Cerebellar cortex (tissue), 1 donor: ENCODE results near the gene TUBGCP2.

ENCODE experiments used
- DNase-seq: peaks from one replicate; pipeline ENCODE4 v3.0.0-alpha.2; 2015; ENCODE audit warnings: low spot score

The TUBGCP2 gene

DNA sequence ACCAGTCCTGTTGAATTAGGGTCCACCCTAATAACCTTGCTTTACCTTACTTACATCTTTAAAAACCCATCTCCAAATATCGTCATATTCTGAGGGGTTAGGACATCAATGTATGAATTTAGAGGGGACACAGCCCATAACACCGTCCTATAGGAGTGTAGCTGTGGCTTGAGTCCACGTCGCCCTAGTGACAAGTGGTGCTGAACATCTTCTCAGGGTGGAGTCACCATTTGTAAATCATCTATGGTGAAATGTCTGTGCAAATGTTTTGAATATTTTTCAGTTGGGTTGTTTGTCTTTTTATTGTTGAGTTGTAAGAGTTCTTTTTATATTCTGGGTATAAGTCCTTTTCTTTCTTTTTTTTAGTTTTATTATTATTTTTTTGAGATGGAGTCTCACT lies 33.3 kb upstream of the TUBGCP2 start:
- DNase-seq, result no peak

DNA sequence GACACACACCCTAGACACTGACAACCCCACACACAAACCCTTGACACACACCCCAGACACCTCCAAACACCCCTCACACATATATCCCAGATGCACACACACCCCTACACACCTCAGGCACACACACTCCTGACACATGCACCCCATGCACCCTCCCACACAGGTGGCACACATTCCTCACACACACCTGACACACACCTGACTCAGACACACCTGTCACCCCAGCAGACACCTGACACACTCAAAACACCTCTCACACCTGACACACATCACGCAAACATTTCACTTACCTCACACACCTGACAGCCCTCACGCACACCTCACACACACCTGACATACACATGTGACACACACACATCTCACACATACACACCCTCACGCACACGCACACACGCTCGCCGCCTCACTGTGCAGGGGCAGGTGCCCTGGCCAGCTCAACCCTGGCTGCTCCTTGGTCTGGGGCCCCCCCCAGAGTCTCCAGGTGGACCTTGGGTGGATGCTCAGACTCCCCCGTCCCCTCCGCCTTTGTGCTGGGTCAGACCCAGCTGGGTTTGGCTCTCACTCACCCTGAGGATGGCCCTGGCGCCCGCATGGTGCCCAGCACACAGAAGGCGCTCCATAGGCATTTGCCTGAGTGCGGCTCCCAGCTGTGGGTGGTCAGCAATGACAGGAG lies 31.2 kb upstream of the TUBGCP2 start:
- no peak for DNase-seq

DNA sequence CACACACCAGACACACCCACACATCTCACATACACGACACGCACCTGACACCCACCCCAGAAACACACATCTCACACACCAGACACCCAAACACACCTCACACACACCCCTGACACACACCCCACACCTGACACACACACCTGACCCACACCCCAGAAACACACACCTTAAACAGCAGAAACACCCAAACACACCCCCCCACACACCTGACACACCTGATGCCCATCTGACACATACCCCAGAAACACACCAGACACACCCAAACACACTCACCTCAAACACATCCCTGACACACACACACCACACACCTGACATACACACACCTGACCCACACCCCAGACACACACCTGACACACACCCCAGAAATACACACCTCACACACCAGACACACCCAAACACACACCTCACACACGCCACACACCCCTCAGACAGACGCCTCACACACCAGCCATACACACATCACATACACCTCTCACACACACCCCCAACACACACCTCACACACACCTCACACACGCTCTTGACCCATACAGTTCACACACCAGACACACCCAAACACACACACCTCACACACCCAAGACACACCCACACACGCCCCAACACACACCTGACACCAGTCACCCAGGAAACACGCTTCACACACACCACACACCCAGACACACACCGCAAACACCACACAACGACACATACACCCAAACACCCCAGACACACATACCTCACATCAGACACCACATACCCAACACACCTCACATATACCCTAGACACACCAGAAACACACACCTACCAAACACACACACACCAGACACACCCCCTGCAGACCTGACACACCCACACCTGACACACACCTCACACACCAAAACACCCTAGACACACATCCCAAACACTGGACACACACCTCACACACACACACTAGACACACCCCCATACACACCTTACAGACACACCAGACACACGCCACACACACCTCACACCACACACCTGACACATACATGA lies 29.7 kb upstream of the TUBGCP2 start:
- DNase-seq, result no peak

DNA sequence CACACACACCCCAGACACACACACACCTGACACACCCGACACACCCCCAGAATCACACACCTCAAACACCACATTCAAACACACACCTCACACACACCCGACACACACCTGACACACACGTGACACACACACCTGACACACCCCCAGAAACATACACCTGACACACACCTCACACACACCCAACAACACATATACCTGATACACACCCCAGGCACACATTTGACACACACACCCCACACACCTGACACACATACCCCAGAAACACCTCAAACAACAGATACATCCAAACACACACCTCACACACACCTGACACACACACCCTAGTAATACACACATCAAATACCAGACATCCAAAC lies 28.7 kb upstream of the TUBGCP2 start:
- DNase-seq, result no peak

DNA sequence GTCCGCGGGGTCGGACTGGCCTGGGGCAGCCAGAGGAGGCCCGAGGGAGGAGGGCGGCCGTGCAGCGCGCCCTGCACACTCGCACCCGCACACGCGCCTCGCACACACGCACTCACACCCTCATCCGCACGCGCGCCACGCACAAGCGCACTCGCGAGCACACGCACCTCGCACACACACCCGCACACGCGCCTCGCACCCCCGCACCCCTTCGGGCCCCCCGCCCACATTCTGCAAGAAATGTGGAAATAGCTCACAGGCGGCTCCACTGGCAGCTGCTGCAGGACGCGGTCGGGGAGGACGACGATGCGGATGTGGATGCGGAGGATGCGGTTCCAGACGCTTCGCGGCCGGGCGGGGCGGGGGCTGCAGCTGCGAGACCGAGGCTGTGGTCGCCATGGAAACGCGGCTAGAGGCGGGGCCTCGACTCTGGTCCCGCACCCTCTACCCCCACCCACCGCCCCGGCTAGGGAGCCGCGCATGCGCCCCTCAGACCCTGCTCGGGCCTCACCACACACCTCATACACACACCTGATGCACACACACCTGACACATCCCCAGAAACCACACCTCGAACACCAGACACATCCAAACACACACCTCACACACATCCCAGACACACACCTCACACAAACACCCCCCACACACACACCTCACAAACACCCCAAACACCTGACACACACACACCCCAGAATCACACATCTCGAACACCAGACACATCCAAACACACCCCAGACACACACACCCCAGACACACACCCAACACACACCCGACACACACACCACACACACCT lies 28.1 kb upstream of the TUBGCP2 start, which contains the start of gene CALY:
Gene CALY (minus strand): TSS at position 320 of the 793 bp plus-strand sequence. CDS start 7,907 bp downstream, outside the sequence.
- DNase-seq, result peak; percentile 73

DNA sequence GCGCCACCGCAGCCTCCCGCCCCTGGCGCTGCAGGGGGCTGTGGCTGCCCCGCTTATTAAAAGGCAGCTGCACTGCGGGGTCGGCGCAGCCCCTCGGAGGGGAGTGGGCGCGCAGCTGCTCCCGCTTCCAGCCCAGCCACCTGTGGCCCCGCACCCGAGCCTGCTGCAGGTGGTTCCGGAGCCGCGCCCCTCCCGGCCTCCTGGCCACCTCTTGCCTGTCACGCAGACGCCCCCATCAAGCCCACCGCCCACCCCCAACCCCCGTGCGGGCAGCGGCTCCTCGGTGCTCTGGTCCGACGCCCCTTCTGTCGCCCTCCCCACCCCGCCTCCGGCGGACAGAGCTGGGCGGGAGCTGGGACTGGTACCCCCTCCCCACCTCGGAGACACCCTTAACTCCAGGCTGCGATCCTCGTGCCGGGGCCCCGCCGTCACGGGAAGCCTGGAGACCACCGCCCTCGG lies 27.5 kb upstream of the TUBGCP2 start:
- DNase-seq, result no peak

DNA sequence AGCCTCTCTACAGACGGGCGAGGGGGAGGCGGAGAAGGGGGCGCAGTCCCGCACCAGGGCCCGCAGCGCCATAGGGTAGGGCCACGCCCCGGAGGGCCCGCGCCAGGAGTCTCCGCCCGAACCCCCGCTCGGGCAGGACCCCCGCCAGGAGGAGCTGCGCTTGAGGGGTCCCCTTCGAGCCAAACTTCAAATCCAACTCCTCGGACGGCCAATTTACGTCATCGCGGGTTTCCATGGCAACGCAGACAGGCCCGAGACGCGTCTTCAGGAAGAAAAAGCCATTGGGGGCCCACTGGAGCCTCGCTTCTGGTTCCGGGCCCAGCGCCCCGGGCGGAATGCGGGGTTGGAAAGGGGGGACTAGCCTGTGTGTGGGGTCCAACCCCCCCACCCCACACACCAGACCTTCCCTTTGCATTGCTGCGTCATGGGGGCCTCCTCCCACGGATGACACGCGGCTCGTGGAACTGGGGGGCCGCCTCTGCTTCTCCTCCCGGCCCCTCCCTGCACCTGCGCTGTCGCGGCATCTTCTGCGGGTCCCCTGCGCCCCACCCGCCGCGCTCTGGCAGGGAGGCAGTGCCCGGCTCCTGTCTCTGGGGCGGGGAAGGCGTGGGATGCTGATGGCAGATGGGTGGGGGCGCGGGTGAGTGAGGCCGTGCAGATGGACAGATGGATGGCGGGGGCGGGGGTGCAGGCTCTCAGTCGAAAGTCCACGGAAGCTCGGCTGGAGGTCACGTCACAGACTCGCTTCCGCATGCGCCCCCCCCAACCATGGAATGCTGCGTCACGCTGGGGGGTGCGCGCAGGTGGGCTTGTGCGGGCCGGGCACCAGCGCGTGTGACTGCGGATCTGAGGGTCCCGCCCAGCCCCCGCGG lies 26.8 kb upstream of the TUBGCP2 start:
- DNase-seq, result peak; percentile 70

DNA sequence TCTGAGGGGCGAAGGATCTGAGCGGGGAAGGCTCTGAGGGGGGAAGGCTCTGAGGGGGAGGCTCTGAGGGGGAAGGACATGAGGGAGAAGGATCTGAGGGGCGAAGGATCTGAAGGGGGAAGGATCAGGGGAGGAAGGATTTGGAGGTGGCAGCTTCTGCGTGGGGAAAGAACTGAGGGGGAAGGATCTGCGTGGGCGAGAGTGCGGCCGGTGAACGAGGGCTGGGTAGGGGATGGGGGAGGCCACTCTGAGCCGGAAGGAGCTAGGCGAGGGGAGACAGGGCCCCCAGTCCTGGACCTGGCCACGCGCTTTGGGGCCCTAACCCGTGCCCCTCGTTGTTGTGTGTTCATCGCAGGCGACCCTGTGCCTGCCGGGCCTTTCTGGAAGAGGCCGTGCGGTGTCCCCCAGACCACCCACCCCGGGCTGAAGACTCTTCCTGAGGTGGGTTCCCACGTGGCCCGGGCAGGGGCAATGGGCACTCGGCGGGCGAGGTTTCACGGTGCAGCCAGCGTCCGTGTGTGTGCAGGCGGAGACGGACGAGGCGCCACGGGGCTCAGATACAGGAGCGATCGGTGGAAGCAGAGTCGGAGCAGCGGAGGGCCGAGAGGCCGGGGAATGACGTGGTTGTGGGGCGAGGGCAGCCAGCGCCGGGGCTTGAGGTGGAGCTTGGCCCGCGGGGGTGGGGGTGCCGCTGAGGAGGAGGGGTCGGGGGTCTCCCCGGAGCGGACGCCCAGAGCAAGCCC lies 26.0 kb upstream of the TUBGCP2 start:
- no peak for DNase-seq

DNA sequence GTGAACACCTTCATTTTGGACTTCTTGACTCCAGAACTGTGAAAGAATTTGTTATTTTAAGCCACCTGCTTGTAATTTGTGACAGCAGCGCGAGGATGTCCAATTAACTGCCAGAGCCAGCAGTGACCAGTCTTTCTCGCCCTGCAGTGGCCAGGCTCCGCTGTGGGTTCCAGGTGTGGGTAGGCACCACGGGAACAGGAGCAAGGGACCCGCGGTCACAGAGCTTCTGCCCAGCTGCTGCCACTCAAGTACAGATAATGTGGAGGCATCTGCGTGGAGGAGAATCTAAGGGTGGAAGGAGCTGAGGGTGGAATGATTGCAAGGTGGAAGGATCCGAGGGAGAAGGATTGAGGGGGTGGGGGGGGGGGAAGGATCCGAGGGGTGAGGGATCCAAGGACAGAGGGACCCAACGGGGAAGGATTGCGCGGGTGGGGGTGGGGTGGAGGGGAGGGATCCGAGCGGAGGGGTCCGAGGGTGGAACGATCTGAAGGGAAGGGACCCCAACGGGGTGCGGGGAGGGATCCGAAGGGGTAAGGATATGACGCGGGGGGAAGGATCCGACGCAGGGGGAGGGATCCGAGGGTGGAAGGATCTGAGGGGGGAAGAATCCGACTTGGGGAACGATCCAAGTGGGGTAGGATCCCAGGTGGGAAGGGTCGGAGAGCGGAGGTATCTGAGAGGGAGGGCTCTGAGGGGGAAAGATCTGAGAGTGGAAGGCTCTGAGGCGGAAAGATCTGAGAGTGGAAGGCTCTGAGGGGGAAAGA lies 24.4 kb upstream of the TUBGCP2 start:
- DNase-seq, result no peak

DNA sequence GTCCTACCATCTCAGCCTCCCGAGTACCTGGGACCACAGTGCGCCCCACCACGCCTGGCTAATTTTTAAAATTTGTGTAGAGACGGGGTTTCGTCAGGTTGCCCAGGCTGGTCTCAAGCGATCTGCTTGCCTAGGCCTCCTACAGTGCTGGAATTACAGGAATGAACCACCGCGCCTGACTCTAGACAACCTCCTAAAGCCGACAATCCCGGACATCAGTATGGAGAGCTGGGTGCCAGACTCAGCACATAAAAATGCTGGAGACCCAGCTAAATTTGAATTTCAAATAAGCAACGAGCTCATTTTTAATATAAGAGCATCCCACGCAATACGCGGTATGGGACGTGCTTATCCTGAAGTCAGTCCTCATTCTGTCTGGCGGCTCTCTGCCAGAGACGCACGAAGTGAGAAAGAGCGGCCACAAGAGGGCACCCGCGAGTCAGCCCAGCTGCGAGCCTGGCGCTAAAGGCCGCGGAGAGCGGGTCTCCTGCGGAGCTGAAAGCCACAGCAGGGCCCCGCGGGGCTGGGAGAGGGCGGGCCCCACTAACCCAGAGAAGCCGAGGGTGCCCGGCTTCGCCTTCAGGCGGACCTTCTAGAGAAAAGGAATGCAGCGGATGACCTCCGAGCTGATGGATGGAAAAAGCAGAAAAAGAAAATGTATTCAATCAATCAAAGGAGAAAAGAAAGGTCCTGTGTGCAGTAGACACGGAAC lies 21.0 kb upstream of the TUBGCP2 start:
- DNase-seq, result peak; percentile 92

DNA sequence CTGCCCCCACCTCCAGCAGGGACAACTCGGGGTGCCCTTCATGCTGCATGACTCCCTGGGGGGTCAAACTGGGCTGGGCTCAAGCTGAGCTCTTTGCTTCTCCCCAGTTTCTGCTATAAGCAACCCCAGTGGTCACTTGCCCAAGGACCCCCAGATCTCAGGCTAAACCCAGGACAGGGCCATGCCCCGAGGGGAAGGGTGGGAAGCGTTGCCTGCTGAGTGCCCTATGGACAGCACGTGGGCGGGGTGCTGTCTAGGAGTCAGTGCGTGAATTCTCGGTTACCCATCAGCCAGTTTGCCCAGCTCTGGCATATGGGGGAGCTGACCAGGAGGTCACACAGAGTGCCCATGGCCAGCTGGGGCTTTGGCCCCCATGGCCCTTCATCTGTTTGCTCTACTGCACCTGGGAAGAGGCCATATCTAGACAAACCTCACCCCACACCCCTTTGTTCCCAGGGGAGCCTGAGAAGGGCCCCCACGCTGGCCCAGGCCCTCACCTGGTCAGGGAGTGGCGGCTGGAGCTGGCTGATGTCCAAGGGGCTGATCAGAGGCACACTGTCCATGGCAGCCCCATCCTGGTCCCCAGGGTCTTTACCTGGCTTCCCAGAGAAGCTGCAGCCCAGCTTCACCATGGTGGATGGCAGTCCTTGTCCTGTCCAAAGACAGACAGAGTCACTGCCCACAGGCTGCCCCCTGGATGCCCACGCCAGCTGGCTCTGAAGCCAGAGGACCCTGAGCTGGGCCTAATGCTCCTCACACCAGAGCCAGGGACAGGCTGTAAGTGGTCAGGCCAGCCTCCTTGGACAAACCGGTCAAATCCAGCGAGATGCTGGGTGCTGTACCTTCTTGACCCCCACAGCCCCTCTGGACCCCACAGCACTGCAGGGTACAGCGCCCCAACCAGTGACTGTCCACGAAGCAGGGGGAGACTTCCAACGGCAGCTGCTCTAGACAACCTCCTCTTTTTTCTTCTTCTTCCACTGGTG lies 20.0 kb upstream of the TUBGCP2 start:
- DNase-seq, result no peak

DNA sequence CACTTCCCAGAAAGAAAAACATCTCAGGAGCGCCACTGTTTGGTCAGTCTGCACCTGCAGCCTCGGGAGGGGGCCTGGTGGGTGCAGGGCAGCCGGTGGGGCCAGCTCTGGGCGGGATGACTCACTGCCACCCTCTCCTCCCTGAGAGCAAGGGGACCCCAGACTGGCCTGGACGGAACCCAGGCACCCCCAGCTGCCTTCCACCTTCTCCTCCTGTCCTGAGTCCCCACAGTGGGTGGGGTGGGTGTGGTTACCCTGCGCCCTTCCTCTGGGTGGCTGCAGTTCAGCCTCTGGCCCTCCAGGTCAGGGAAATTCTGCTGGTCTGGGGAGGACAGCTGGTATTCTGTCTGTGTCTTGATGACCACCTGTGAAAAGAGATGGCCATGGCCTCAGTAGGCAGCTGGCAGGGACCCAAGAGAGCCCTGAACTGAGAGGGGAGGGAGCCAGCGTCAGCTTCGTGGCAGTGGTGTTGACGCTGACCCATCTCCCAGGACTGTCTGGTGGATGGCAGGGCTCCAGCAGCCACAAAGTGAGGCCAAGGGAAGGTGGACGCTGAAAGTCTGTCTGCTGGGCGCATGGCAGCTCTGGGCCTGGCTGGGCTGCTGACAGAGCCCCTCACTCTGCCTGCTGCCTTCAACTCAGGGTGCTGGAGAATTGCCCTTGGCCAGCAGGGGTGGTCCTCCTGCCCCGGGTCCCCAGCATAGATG lies 19.1 kb upstream of the TUBGCP2 start:
- DNase-seq, result peak; percentile 48

DNA sequence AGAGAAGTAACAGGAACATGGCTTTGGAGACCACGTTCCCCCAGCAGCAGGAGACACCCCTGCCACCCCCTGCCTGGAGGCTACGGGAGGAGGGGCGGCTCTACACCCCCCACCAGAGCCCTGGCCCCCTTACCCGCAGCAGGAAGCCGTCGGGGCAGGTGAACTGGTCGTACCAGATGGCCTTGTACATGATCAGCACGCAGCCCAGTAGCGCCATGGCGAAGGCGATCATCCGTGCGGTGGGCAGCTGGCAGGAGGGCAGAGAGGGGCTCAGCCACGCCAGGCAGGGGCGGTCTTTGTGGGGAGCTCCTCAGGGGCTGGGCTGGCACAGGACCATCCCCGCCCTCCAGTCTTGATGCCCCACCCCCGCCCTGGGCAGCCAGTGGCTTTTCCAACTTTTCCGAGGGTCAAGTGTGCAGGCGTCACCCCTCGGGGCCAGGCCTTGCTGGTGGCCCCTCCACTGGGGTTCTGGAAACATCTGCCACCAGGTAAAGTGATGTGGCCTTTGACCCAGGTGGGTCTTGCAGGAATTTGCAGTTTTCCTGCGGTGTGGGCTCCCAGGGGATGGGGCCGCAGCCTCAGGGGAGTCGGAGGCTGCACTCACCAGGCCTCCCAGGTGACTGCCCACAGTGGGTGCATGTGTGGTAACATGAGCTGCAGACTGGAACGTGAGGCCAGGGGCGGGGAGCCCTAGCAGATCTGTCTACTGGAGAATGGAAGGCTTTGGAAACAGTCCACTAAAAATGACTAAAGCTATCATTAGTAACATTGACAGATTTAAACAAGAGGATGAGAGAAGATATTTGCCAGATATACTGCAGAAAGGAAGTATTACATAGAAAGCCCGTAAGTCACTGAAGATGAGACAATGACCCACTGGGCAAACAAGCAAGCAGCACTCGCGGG lies 18.3 kb upstream of the TUBGCP2 start:
- no peak for DNase-seq

DNA sequence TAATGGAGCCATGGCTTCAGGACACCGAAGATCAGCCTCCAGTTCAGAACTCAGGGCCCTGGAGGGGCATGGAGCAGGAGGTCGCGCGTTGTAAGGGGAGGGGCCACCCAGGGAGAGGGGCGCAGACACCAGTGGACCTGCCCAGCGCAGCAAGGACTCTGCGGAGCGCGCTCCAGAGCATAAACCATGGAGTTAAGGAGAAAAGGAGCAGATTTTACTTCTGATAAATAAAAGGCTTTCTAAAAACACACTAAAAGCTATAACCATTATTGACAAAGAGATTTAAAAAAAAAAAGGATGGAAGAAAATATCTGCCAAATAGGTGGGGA lies 17.5 kb upstream of the TUBGCP2 start:
- DNase-seq, result peak; percentile 27

DNA sequence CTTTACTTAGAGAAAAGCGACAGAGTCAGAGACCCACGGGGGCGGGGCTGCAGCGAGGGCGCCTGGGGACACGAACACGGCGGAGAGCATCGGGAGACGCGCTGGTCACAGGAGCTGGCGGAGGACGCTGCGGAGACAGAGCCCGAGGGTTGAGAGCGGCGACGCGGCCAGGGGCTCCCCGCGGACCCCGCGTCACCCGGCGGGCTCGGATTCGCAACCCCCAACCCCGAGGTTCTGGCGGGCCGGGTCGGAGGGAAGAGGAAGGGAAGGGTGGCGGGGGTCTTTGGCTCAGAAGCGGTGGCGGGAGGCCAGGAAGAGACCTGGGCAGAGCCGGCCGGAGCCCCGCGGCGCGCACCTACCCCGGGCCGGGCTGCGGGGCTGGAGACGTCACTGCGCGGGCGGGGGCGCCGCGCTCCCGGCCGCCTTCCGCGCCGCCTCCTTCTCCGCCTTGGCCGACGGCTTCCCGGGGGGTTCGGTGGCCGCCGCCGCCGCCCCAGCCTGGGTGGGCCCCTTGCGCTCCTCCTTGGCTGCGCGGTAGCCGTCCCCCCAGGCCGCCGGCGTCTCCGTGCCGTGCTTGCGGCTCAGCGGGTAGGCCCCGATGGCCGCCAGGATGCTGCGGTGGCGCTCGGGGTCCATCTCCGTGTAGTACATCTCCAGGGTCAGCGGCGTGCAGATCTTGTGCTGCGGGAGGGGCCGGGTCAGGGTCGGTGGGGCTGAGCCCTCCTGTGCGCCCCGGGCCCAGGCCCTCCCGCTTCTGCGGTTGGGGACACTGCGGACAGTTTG lies 17.0 kb upstream of the TUBGCP2 start:
- DNase-seq, result no peak
